GM21360 (cell line): ENCODE data around the gene ARID4B.
"Not testable (repeated sequence)": the region's sequence is repeated elsewhere in the genome, so short reads cannot be mapped to it uniquely, and the experiment has no call there.

Experiments used
- ATAC-seq: cut with Tn5 transposase; IDR thresholded peaks from one replicate; pipeline ENCODE4 v1.9.1; 2021; ENCODE audit warnings: mild to moderate bottlenecking, moderate library complexity; ENCODE audit not compliant: unreplicated experiment

The ARID4B gene

DNA sequence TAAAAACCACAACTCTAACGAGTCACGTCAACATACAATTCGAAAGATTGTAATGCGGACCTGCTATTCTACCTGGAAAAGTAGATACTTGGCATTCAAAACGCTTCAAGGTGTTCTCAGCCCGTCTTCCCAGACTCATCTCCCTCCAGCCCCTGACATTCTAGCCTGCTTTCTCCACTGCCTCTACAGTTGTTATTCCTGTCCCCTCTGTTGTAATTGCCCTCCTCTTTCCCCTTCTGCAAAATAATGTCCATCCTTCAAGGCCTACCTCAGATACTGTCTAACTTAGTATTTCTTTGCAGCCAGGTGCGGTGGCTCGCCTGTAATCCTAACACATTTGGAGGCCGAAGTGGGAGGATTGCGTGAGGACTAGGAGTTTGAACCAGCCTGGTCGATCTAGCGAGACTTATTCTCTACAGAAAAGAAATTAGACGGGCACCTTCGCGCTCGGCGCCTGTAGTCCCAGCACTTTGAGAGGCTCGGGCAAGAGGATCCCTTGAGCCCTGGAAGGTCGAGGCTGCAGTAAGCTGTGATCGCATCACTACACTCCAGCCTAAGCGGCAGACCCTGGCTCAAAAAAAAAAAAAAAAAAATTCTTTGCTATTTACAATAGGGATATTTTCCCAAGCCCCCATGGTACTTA is 166.2 kb downstream of the ARID4B start:
- no peak for ATAC-seq

DNA sequence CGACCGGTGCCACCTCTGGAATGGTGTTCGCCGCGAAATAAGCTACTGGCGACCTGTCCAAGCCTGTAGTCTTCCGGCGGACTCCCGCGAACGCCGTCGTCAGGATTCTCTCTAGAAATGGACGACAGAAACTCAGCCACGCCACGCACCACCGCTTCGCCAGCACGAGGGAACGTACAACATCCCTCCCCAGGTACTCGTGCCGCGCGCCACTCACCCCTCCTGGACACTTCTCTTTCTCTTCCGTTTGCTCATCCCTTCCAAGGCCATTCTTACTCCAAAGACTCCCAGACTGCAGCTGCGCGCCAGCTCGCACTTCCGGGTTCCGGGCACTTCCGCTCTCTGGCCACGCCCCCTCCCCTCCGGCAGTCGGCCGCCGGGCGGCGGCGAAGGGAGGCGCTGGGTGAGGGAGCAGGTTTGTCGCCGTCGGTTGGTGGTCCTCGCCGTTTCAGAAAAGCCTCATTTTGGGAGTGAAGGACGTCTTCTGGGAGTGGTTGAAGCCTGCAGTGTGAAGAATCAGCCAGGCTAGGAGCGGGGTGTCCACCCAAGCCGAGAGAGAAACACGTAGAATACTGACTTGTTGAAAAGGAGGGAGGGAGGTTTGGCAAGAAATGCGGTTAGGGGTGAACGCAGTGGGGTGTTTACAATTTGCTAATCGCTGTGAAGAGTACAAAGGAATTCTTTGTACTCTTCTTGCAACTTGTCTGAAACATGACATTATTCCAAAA is 166.9 kb downstream of the ARID4B start, which contains the start of gene RBM34:
RBM34 (minus strand) TSS at position 294 of the 728 bp plus-strand sequence; CDS start at position 270, 24 bp downstream.
- peak; percentile 96 for ATAC-seq

DNA sequence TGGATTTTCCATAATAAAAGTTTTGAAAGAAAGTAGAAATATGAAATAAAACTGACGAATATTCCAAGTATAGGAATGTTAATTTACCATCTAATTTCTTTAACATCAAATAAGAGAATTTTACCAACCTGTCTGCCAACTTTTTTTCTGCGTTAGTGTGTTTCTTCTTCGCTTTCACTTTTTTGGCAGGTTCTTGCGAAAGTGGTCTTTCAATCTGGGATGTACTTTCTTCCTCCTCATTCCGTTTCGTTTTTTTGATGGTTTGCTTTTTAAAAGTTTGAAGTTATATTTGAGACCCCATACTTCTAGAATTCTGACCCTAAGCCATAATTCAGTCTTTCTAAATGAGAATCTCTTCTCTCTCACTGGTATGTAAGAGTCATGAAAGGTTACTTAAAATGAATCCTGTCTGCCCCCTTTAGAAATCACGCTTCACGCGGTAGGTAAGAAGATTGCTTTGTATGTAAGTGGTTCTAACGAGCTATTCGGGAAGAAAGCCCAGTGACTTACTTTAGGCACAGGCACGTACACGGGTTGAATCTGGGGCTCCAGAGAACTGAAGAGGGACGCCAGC is 167.5 kb downstream of the ARID4B start:
- ATAC-seq = peak; percentile 28

DNA sequence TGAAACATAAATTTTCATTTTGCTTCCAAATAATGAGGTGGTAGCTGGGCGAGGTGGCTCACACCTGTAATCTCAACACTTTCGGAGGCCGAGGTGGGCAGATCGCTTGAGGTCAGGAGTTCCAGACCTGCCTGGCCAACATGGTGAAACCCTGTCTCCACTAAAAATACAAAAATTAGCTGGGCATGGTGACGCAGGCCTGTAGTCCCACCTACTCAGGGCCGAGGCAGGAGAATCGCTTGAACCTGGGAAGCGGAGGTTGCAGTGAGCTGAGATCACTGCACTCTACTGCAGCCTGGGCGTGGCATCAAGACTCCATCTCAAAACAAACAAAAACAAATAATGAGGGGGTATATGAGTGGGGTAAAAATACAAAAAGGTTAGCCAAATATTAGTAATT is 168.0 kb downstream of the ARID4B start:
- ATAC-seq = not testable (repeated sequence)

DNA sequence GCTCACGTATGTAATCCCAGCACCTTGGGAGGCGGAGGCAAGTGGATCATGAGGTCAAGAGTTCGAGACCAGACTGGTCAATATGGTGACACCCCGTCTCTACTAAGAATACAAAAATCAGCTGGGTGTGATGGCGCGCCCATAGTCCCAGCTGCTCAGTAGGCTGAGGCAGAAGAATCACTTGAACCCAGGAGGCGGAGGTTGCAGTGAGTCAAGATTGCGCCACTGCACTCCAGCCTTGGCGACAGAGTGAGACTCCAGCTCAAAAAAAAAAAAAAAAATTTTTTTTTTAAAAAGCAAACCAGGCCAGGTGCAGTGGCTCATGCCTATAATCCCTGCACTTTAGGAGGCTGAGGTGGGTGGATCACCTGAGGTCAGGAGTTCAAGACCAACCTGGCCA is 168.7 kb downstream of the ARID4B start:
- ATAC-seq = not testable (repeated sequence)

DNA sequence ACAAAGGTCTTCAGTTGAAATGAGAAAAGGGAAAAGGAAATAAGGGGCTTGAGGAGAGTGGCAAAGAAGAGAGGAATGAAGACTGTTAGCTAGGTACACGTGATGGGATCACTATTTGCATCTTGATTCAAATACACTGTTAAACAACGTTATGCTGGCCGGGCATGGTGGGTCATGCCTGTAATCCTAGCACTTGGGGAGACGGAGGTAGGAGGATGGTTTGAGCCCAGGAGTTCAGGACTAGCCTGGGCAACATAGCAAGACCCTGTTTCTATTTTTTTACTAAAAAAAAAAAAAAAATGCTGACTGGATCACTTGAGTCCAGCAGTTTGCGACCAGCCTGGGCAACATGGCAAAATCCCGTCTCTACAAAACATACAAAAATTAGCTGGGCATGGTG is 169.3 kb downstream of the ARID4B start:
- no peak for ATAC-seq

DNA sequence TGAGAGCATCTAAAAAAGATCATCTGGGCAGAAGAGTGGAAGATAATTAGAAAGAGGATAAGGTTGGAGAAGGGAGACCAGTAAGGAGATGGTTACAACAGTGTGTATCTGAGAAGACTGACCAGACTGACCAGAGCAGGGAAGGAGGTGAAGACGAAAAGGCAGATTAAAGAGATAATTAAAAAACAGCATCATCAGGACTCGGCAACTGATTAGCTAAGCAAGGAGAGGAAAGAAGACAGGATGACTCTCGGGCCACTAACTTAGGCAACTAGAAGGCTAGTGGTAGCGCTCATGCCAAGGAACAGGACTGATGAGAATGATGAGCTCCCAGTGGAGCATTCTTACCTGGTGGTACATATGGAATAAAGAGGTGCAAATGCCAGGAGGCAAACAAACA is 170.8 kb downstream of the ARID4B start:
- no peak for ATAC-seq

DNA sequence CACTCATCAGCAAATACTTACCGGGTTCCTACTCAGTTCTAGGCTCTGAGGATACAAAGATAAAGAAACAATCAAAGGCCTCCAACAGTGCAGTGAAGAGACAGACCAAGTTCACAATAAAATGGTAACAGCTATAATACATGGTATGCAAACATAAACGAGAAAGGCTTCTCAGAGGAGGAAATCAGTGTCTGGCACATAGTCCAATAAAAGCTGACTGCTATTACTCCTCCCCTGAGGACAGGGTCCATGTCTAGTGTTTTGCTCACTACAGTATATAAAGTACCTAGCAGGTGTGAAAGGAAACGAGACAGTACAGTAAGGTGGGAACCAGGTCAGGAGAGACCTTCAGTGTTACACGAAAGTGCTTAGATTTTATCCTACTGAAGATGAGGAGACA is 171.2 kb downstream of the ARID4B start:
- ATAC-seq = no peak

DNA sequence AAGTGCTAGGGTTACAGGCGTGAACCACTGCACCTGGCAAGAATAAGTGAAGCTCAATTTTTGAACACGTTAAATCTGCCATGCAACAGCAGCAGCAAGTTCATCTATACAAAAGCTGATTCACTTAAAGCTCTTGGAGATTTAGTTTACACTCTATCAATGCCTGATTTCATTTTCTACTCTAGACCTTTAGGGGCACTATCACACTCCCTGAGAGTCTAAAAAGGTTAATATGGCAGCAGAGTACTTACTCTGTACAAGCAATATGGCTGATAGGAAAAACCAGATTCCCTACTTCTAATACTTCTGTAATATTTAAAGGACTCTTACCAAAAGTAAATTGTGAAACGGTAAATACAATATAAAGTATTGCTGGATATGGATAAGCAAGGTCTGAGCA is 171.7 kb downstream of the ARID4B start:
- ATAC-seq = no peak

DNA sequence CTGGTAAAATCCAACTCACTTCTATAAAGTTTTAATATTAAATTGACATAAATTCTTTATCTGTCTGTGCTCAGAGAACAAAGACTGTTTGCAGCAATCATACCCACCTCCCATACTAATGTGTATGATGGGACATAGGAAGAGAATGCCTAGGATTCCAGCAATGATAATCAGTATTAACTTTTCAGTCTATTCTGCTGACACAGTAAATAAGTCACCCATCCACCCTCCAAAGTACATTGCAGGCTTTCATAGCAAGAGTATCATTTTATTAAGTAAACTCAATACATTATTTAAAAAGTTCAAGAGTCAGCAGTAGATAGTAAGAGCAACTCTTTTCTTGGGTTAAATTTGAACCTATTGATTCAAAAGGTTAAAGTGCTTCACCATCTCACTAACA is 175.7 kb downstream of the ARID4B start:
- no peak for ATAC-seq

DNA sequence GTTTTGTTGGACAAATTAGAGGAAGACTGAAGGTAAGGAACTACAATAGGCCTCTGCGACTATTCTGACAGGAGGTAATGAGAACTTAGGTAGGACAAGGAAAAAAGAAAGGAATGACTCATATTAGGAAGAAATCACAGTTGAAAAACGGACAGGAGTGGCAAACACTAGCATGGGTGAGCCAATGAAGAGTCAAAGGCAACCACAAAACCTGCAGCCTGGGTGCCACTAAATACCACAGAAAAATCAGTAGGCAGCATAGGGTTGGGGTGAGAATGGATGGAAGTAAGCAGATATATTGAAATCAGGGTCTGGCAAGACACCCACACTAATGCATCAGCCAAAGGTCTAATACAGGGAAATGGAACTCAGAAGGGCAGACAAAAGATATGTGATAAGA is 176.9 kb downstream of the ARID4B start:
- no peak for ATAC-seq

DNA sequence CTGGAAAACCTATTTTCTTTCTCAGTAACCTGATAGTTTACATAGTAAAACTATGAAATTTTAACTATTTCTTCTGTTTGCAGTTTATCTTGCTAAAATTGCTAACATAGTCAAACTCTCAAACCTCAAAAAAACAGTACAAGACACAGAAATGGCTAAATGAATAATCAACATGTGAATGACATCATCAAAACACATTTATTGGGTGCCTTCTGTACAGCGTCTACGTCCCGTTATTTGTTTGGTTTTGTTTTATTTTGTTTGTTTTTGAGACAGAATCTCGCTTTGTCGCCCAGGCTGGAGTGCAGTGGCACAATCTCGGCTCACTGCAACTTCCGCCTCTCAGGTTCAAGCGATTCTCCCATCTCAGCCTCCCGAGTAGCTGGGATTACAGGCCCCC is 178.2 kb downstream of the ARID4B start:
- no peak for ATAC-seq

DNA sequence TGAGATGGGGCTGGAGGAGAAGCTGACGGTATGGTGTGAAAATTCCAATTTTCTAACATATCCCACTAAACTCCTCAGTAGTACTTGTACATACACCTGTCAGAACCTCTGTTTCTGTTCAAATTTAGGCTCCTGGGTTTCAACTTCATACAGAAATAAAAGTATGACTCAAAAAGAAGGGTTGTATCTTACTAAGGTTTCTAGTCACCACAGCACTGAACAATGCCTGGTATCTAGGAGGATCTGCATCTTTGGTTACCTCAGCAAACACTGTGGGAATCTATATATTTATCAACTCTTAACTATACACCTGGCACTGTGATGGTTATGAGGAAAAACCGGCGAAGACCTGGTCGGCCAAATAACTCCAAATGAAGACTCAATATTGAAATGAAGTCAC is 180.7 kb downstream of the ARID4B start:
- ATAC-seq = no peak

DNA sequence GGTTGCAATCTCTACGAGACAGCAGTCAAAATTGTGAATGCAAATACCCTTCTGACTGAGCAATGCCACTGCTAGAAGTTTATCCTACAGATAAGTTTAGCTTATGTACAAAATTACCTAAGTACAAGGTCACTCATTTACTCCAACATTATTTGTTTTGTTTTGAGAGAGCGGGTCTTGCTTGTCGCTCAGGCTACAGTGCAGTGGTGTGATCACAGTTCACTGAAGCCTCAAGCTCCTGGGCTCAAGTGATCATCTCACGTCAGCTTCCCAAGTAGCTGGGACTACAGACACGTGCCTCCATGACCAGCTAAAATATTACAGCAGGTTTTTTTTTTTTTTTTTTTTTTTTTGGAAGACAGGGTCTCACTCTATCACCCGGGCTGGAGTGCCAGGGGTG is 182.3 kb downstream of the ARID4B start:
- ATAC-seq = no peak

DNA sequence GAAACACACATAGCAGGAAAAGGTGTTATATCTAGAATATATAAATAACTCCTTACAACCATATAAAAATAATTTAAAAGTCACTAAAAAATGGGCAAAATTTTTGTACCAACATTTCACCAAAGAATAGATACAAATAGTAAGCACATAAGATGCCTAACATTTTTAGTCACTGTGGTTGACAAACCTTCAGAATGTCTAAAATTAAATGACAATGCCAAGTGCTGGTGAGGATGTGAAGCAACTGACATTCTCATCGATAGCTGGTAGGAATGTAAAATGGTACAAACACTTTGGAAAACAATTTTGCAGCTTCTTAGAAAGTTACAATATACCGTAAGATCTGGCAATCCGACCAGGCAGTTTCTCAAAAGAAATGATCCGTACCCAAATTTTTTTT is 185.0 kb downstream of the ARID4B start:
- ATAC-seq = no peak

DNA sequence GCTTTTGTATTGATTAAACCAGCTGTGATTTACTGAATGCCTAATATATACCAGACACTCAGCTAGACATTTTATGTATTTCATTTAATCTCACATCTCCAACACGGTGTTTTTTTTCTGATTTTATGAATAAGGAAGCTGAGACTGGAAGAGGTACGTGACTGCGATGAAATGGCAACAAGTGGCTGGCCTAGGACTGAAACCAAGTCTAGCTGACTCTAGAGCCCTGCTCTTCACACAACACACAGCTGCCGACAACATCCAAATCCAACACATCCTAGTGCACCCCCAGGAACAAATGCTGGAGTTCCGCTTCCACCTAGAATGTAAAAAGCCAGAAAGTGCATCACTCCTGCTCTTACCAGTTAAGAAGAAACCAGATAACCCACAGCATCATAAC is 188.7 kb downstream of the ARID4B start:
- no peak for ATAC-seq

DNA sequence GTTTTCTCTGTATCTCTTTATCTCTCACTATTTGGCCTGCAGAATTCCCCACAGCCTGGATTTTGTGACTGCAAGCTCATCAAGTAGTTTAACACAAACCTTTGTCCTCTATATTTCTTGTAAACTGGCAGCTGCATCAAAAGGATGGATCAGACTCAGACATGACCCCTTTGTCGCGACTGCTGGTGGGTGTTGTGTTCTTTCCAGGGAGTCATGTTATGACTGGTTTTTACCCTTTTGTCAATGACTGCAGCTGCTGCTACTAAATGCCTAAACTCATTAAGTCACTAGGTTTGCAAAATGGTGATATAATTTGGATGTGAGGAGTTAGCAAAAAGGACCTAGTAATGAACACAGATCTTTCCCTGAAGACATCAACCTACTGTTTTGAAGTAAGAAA is 189.2 kb downstream of the ARID4B start:
- ATAC-seq = no peak

DNA sequence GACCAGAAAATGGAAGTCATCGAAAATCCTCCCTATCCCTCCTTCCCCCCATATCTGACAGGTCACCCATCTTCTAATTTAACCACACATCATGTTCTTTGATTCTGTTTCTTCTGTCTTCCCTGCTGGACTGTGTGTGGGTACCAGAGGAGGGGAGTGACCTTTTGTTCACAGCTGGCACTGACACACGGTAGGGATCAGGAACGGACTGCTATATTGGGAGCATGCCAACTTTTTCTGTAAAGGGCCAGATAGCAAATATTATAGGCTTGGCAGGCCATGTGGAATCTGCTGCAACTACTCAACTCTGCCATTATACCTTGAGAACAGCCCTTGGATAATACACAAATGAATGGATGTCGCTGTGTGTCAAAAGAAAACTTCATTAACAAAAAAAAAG is 191.9 kb downstream of the ARID4B start:
- no peak for ATAC-seq

DNA sequence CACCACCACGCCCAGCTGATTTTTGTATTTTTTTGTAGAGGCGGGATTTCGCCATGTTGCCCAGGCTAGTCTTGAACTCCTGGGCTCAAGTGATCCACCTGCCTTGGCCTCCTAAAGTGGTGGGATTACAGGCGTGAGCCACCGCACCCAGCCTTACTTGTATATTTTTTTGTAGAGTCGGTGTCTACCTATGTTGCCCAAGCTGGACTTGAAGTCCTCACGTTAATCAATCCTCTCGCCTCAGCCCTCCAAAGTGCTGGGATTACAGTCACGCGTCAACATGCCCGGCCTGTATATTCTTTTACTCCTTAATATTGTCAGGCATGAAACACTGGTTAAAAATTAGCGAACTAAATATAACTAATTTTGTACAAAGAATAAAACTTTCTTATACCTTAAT is 193.8 kb downstream of the ARID4B start:
- ATAC-seq = no peak

DNA sequence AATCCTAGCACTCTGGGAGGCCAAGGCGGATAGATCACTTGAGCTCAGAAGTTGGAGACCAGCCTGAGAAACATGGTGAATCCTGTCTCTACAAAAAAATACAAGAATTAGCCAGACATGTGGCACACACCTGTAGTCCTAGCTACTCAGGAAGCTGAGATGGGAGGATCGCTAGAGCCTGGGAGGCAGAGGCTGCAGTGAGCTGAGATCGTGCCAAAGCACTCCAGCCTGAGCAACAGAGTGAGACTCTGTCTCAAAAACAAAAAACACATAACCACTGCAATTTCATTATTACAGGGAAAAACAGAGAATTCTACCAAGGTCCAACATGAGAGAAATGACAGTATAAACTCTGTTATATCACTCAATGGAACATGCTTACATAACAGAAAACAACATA is 194.9 kb downstream of the ARID4B start:
- no peak for ATAC-seq

DNA sequence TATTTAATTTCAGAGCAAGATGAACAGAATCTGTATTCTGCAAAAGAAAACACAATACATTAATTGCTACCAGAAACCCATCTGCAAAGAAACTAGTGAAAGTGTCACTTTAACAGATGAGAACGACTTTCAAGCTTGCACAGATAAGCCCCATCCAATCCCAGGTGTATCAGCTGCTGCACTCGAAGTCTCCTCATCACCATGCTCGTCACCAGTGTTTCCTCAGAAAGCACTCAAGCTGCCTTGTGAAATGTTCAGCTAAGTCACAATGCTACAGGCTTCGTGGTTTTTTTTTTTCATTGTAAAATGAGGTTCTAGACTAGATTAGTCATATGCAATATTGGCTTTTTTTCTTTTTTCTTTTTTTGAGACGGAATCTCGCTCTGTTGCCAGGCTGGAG is 196.0 kb downstream of the ARID4B start:
- no peak for ATAC-seq

DNA sequence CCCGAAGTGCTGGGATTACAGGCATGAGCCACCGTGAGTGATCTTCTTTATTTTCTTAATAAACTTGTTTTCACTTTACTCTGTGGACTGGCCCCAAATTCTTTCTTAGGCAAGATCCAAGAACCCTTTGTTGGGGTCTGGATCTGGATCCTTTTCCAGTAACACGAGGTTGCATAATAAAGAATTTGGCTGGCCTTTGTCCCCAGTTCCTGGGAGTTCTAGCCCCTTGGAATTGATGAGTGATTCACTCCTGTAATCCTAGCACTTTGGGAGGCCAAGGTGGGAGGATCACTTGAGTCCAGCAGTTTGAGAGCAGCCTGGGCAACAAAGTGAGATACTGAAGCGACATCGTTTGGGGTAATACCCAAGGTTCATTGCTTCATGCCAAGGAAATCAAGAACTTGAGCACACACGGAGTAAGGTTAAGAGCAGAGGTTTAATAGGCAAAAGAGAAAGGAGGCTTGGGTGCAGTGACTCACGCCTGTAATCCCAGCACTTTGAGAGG is 197.2 kb downstream of the ARID4B start:
- ATAC-seq = no peak
